CD14-positive monocyte (primary cell): ENCODE results near the gene CLDN9. TPM values are rescaled to one million over a fixed set of nuclear protein-coding genes. Genes with fewer than 3 reads are reported as not detected.
A peak's percentile ranks its signal among the peaks of the same experiment; 100 is the strongest.

Experiments
- DNase-seq, 3 donors: peaks; one replicate each; pipeline ENCODE4 v3.0.0-alpha.2; 2011 to 2022
- H2AFZ ChIP-seq: 2 replicates; pipeline ENCODE4 v1.6.0; 2012; ENCODE audit warnings: mild to moderate bottlenecking, low read depth, low read length, inconsistent platforms; ENCODE audit not compliant: insufficient read depth, poor library complexity, severe bottlenecking
- H3K27ac ChIP-seq, 2 donors: 1 replicate in 1 of 2; 2 replicates in 1 of 2; pipeline ENCODE4 v1.5.1; 2012 to 2013; ENCODE audit warnings: low read length in 2 of 2, control low read depth in 1 of 2, inconsistent platforms in 1 of 2, low read depth in 1 of 2, mild to moderate bottlenecking in 1 of 2
- H3K27me3 ChIP-seq, 2 donors: one replicate each; pipeline versions ENCODE4 v1.6.0 to v1.6.1; 2011 to 2013; ENCODE audit warnings: low read length in 2 of 2; ENCODE audit not compliant: control insufficient read depth in 2 of 2, insufficient read depth in 2 of 2
- H3K36me3 ChIP-seq, 2 donors: replicated peaks in 1 of 2; 1 replicate in 1 of 2; 2 replicates in 1 of 2; pipeline versions ENCODE4 v1.5.1 to v1.6.1; 2012 to 2013; ENCODE audit warnings: low read length in 2 of 2, control low read depth in 1 of 2, inconsistent platforms in 1 of 2, mild to moderate bottlenecking in 1 of 2; ENCODE audit not compliant: insufficient read depth in 2 of 2, control insufficient read depth in 1 of 2
- H3K4me1 ChIP-seq, 2 donors: 1 replicate in 1 of 2; 2 replicates in 1 of 2; pipeline versions ENCODE4 v1.5.1 to v1.6.1; 2012 to 2013; ENCODE audit warnings: low read length in 2 of 2, control low read depth in 1 of 2, inconsistent platforms in 1 of 2, mild to moderate bottlenecking in 1 of 2, moderate library complexity in 1 of 2; ENCODE audit not compliant: insufficient read depth in 2 of 2, control insufficient read depth in 1 of 2
- H3K4me2 ChIP-seq: replicated peaks from 2 replicates; pipeline ENCODE3; 2012; ENCODE audit warnings: low read length, moderate library complexity, mild to moderate bottlenecking; ENCODE audit not compliant: poor library complexity, severe bottlenecking; ENCODE audit errors: extremely low read depth
- H3K4me3 ChIP-seq, 3 experiments: fragments of 200-600 bp in 1 of 3; sonication (generic) in 1 of 3; replicated peaks in 1 of 3; 1 replicate in 2 of 3; 2 replicates in 1 of 3; pipeline ENCODE4 v1.5.1; 2011 to 2013; ENCODE audit warnings: low read length in 3 of 3, mild to moderate bottlenecking in 3 of 3, control low read depth in 2 of 3, low read depth in 2 of 3, inconsistent platforms in 1 of 3, moderate library complexity in 1 of 3
- H3K79me2 ChIP-seq: 2 replicates; pipeline ENCODE4 v1.6.0; 2012; ENCODE audit warnings: mild to moderate bottlenecking, control low read depth, inconsistent platforms, low read length, moderate library complexity; ENCODE audit not compliant: insufficient read depth
- H3K9ac ChIP-seq: 2 replicates; pipeline ENCODE4 v1.6.0; 2017; ENCODE audit warnings: low read length, mild to moderate bottlenecking; ENCODE audit not compliant: insufficient read depth, poor library complexity, severe bottlenecking
- H3K9me3 ChIP-seq, 2 donors: replicated peaks in 1 of 2; 1 replicate in 1 of 2; 2 replicates in 1 of 2; pipeline versions ENCODE4 v1.5.1 to v1.6.1; 2012 to 2013; ENCODE audit warnings: low read length in 2 of 2, control low read depth in 1 of 2; ENCODE audit not compliant: control insufficient read depth in 1 of 2, insufficient read depth in 1 of 2
- H4K20me1 ChIP-seq: 2 replicates; pipeline ENCODE4 v1.6.0; 2012; ENCODE audit warnings: mild to moderate bottlenecking, low read length, control low read depth, moderate library complexity; ENCODE audit not compliant: insufficient read depth
- H3K27ac Mint-ChIP-seq, 7 donors: one replicate each; pipeline ENCODE4 v1.8.0; 2020; ENCODE audit warnings: mild to moderate bottlenecking in 7 of 7, mixed read lengths in 7 of 7, moderate library complexity in 6 of 7, inconsistent platforms in 2 of 7
- H3K27me3 Mint-ChIP-seq, 3 donors: one replicate each; pipeline ENCODE4 v1.8.0; 2021 to 2022; ENCODE audit warnings: low read depth in 3 of 3, mild to moderate bottlenecking in 3 of 3, mixed read lengths in 3 of 3, moderate library complexity in 3 of 3, inconsistent platforms in 1 of 3
- H3K36me3 Mint-ChIP-seq, 2 donors: one replicate each; pipeline ENCODE4 v1.8.0; 2020; ENCODE audit warnings: mixed read lengths in 2 of 2, inconsistent platforms in 1 of 2, mild to moderate bottlenecking in 1 of 2
- H3K4me1 Mint-ChIP-seq: one replicate; pipeline ENCODE4 v1.8.0; 2020; ENCODE audit warnings: mild to moderate bottlenecking, mixed read lengths
- H3K4me3 Mint-ChIP-seq, 2 donors: one replicate each; pipeline ENCODE4 v1.8.0; 2020; ENCODE audit warnings: mild to moderate bottlenecking in 2 of 2, mixed read lengths in 2 of 2, moderate library complexity in 1 of 2
- H3K9me3 Mint-ChIP-seq, 7 donors: one replicate each; pipeline ENCODE4 v1.8.0; 2020 to 2022; ENCODE audit warnings: mixed read lengths in 7 of 7, mild to moderate bottlenecking in 6 of 7, moderate library complexity in 6 of 7, inconsistent platforms in 2 of 7
- WGBS: methylation state at CpG from one replicate; pipeline ENCODE4 v1.1.5; 2013; ENCODE audit warnings: missing lambda C conversion rate; ENCODE audit not compliant: insufficient coverage; 5-methylcytosine and 5-hydroxymethylcytosine counted together
- intact Hi-C, 2 donors: fragments of 100-400 bp; cut with micrococcal nuclease; formaldehyde crosslinking; loops; one replicate each; pipeline versions ENCODE4 v1.15.0 to v1.15.1; 2023
- polyA plus RNA-seq, 3 donors: library from polyadenylated mRNA; depleted of rRNA in 1 of 3; unstranded in 2 of 3; stranded (reverse) in 1 of 3; fragments of 300-500 nt in 2 of 3; fragments of >200 nt in 1 of 3; fragmentation: Illumina TruSeq in 2 of 3; gene quantifications; 1 replicate in 2 of 3; 2 replicates in 1 of 3; pipeline ENCODE4 v1.2.3, GENCODE V29; 2012 to 2021
- small RNA-seq: library from RNA; depleted of rRNA; stranded (forward); fragments of <200 nt; gene quantifications from one replicate; pipeline ENCODE3, GENCODE V24; 2012; ENCODE audit warnings: low read depth; ENCODE audit not compliant: insufficient read length
- TF ChIP-seq, protein P1 (sequence below): fragments of 200-600 bp; IDR thresholded peaks from one replicate; pipeline ENCODE4 v1.8.0; 2022; ENCODE audit warnings: antibody characterized with exemption, mild to moderate bottlenecking

The CLDN9 gene
- polyA plus RNA-seq, 3 donors, result 2.1 TPM; not detected in 2

- H3K36me3 Mint-ChIP-seq, result peaks cover under 1% of the 10 kb centered on the region in 2 donors
- peaks cover 0 to 9% (median under 1%) of the 10 kb centered on the region in 3 donors for H3K27me3 Mint-ChIP-seq
- no peak for DNase-seq
- no peaks in the 10 kb centered on the region for H3K79me2 ChIP-seq
- H2AFZ ChIP-seq, result no peak overlapping the region
- H3K4me2 ChIP-seq, result peak overlapping the region; percentile 17
- TF ChIP-seq, protein P1, sequence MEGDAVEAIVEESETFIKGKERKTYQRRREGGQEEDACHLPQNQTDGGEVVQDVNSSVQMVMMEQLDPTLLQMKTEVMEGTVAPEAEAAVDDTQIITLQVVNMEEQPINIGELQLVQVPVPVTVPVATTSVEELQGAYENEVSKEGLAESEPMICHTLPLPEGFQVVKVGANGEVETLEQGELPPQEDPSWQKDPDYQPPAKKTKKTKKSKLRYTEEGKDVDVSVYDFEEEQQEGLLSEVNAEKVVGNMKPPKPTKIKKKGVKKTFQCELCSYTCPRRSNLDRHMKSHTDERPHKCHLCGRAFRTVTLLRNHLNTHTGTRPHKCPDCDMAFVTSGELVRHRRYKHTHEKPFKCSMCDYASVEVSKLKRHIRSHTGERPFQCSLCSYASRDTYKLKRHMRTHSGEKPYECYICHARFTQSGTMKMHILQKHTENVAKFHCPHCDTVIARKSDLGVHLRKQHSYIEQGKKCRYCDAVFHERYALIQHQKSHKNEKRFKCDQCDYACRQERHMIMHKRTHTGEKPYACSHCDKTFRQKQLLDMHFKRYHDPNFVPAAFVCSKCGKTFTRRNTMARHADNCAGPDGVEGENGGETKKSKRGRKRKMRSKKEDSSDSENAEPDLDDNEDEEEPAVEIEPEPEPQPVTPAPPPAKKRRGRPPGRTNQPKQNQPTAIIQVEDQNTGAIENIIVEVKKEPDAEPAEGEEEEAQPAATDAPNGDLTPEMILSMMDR, result no peak
- H3K27me3 ChIP-seq, result no peaks in the 10 kb centered on the region
- no peaks in the 10 kb centered on the region for H3K9me3 ChIP-seq
- no peaks in the 10 kb centered on the region for H3K9me3 Mint-ChIP-seq
- no peaks in the 10 kb centered on the region for H3K36me3 ChIP-seq
- H3K4me3 Mint-ChIP-seq, result no peak overlapping the region
- no peak overlapping the region for H3K27ac Mint-ChIP-seq
- WGBS, result 67% methylated on average over 1 of the region's 6 CpGs
- H4K20me1 ChIP-seq, result no peaks in the 10 kb centered on the region
- peaks cover 34 to 39% of the 10 kb centered on the region in 2 donors for H3K4me1 ChIP-seq
- H3K4me1 Mint-ChIP-seq, result peaks cover 23% of the 10 kb centered on the region
- no peak overlapping the region for H3K9ac ChIP-seq
- intact Hi-C loops, result loop anchor here in 1 of 2 donors (5.0 kb wide), 1 partner anchor 105 kb away; no protein-coding TSS in a partner anchor
- H3K27ac ChIP-seq, result no peak overlapping the region
- no peak overlapping the region for H3K4me3 ChIP-seq
These were observed 49.8 kb downstream of the CLDN9 start for GRCh38 chr16:3062553-3062952.

- no peak overlapping the region for H3K9ac ChIP-seq
- no peak overlapping the region for H3K4me3 ChIP-seq
- no peaks in the 10 kb centered on the region for H3K36me3 ChIP-seq
- Mint-ChIP-seq H3K4me1 (peaks cover 22% of the 10 kb centered on the region), H3K27me3 (peaks cover 0 to 9% (median 0%) of the 10 kb centered on the region in 3 donors), H3K27ac (no peak overlapping the region), H3K9me3 (no peaks in the 10 kb centered on the region), H3K4me3 (no peak overlapping the region), H3K36me3 (no peaks in the 10 kb centered on the region)
- no peak overlapping the region for H3K4me2 ChIP-seq
- TF ChIP-seq, protein P1, result no peak
- no peak for DNase-seq
- no peaks in the 10 kb centered on the region for H3K9me3 ChIP-seq
- 100% methylated on average over 1 of the region's 8 CpGs for WGBS
- intact Hi-C loops, result loop anchor here in 1 of 2 donors (5.0 kb wide), 1 partner anchor 103 kb away; no protein-coding TSS in a partner anchor
- no peaks in the 10 kb centered on the region for H4K20me1 ChIP-seq
- no peak overlapping the region for H3K27ac ChIP-seq
- H2AFZ ChIP-seq, result no peak overlapping the region
- peaks cover 22 to 27% of the 10 kb centered on the region in 2 donors for H3K4me1 ChIP-seq
- no peaks in the 10 kb centered on the region for H3K27me3 ChIP-seq
- H3K79me2 ChIP-seq, result no peaks in the 10 kb centered on the region
These were observed 51.1 kb downstream of the CLDN9 start for GRCh38 chr16:3063625-3064386.

Small RNA genes within 50 kb of the gene (small RNA-seq; reads per million reads assigned to genes)
- gene LINC00514, result not detected

Other genes with a start within 250 kb of the CLDN9 start
- gene ELOB, start 235.6 kb upstream of the CLDN9 start, polyA plus RNA-seq, result 100 to 1,000 TPM; 150 to 405 (median 363) TPM
- gene PRSS33, start 225.4 kb upstream of the CLDN9 start, polyA plus RNA-seq, result under 1 TPM in 1 of 3 donors, not detected in 2; 0.05 TPM
- not detected for gene PRSS41, start 214.5 kb upstream of the CLDN9 start, polyA plus RNA-seq
- gene PRSS21, start 195.7 kb upstream of the CLDN9 start, polyA plus RNA-seq, result 1 to 10 TPM; 2.1 to 9.0 (median 3.1) TPM
- gene ZG16B, start 182.6 kb upstream of the CLDN9 start, polyA plus RNA-seq, result 10 to 100 TPM in 2 of 3 donors, 1 to 10 TPM in 1; 6.8 to 12.9 (median 11.0) TPM
- gene PRSS22, start 154.8 kb upstream of the CLDN9 start, polyA plus RNA-seq, result not detected
- gene FLYWCH2, start 129.7 kb upstream of the CLDN9 start, polyA plus RNA-seq, result 10 to 100 TPM; 10.9 to 14.8 (median 12.7) TPM
- 10 to 100 TPM in 1 of 3 donors, 1 to 10 TPM in 2; 5.0 to 42.7 (median 7.1) TPM for gene FLYWCH1, start 101.0 kb upstream of the CLDN9 start, polyA plus RNA-seq
- gene KREMEN2, start 48.6 kb upstream of the CLDN9 start, polyA plus RNA-seq, result under 1 TPM in 1 of 3 donors, not detected in 2; 0.09 TPM
- 10 to 100 TPM in 1 of 3 donors, 1 to 10 TPM in 2; 6.3 to 14.2 (median 8.9) TPM for gene PAQR4, start 43.6 kb upstream of the CLDN9 start, polyA plus RNA-seq
- 1 to 10 TPM in 2 of 3 donors, under 1 TPM in 1; 0.39 to 3.2 (median 3.0) TPM for gene PKMYT1, start 32.5 kb upstream of the CLDN9 start, polyA plus RNA-seq
- not detected for gene CLDN6, start 5.3 kb downstream of the CLDN9 start, polyA plus RNA-seq
- gene TNFRSF12A, start 7.4 kb downstream of the CLDN9 start, polyA plus RNA-seq, result 1 to 10 TPM; 2.9 to 6.2 (median 5.7) TPM
- 10 to 100 TPM; 16.7 to 27.1 (median 19.9) TPM for gene HCFC1R1, start 11.0 kb downstream of the CLDN9 start, polyA plus RNA-seq
- 10 to 100 TPM; 42.4 to 59.2 (median 57.7) TPM for gene THOC6, start 11.1 kb downstream of the CLDN9 start, polyA plus RNA-seq
- not detected for gene BICDL2, start 24.0 kb downstream of the CLDN9 start, polyA plus RNA-seq
- gene MMP25, start 33.6 kb downstream of the CLDN9 start, polyA plus RNA-seq, result 10 to 100 TPM in 1 of 3 donors, 1 to 10 TPM in 1, under 1 TPM in 1; 0.71 to 26.6 (median 2.6) TPM
- 1 to 10 TPM in 2 of 3 donors, under 1 TPM in 1; 0.53 to 8.0 (median 5.6) TPM for gene IL32, start 52.7 kb downstream of the CLDN9 start, polyA plus RNA-seq
- gene ZSCAN10, start 86.4 kb downstream of the CLDN9 start, polyA plus RNA-seq, result under 1 TPM in 1 of 3 donors, not detected in 2; 0.29 TPM
- 1 to 10 TPM; 1.0 to 6.7 (median 1.3) TPM for gene ZNF205, start 99.7 kb downstream of the CLDN9 start, polyA plus RNA-seq
- 1 to 10 TPM; 1.5 to 2.6 (median 1.8) TPM for gene ZNF213, start 122.1 kb downstream of the CLDN9 start, polyA plus RNA-seq
- not detected for gene OR1F1, start 175.3 kb downstream of the CLDN9 start, polyA plus RNA-seq
- 1 to 10 TPM; 2.0 to 2.8 (median 2.5) TPM for gene ZNF200, start 222.2 kb downstream of the CLDN9 start, polyA plus RNA-seq
- 10 to 100 TPM; 37.7 to 78.0 (median 73.2) TPM for gene MEFV, start 243.7 kb downstream of the CLDN9 start, polyA plus RNA-seq